Epithelial cell of prostate (primary cell): ENCODE data around the gene ZNF365.
"Not testable (repeated sequence)": the region's sequence is repeated elsewhere in the genome, so short reads cannot be mapped to it uniquely, and the experiment has no call there.

Experiments used
- DNase-seq: peaks from one replicate; pipeline ENCODE4 v3.0.0-alpha.2; 2011; ENCODE audit warnings: low read depth, low spot score
- H3K27ac ChIP-seq: fragments of 450-650 bp; 2 replicates; pipeline ENCODE4 v1.5.1; 2017; ENCODE audit warnings: mild to moderate bottlenecking

Gene ZNF365

GRCh38 chr10:62376071-62377025, 2.2 kb downstream of the ZNF365 start:
- no peak for DNase-seq
- H3K27ac ChIP-seq: no peak overlapping the region

GRCh38 chr10:62377026-62377415, 2.9 kb downstream of the ZNF365 start:
- DNase-seq: no peak
- H3K27ac ChIP-seq: no peak overlapping the region

GRCh38 chr10:62377966-62378365, 3.8 kb downstream of the ZNF365 start:
- DNase-seq: no peak
- peak overlapping the region; percentile 99 for H3K27ac ChIP-seq

GRCh38 chr10:62378877-62379276, 4.7 kb downstream of the ZNF365 start:
- not testable (repeated sequence) for DNase-seq
- peak overlapping the region; percentile 99 for H3K27ac ChIP-seq

GRCh38 chr10:62379394-62379793, 5.2 kb downstream of the ZNF365 start:
- peak overlapping the region; percentile 99 for H3K27ac ChIP-seq
- DNase-seq: no peak

- DNase-seq: peak; percentile 89
- peak overlapping the region; percentile 99 for H3K27ac ChIP-seq
Observed at GRCh38 chr10:62380016-62380415, 5.8 kb downstream of the ZNF365 start.

- H3K27ac ChIP-seq: peak overlapping the region; percentile 99
- DNase-seq: no peak
Observed at GRCh38 chr10:62381385-62382102, 7.4 kb downstream of the ZNF365 start.

GRCh38 chr10:62382831-62383230, 8.7 kb downstream of the ZNF365 start:
- H3K27ac ChIP-seq: peak overlapping the region; percentile 99
- no peak for DNase-seq

- peak overlapping the region; percentile 99 for H3K27ac ChIP-seq
Observed at GRCh38 chr10:62384057-62384446, 9.9 kb downstream of the ZNF365 start.

GRCh38 chr10:62384447-62385081, 10.4 kb downstream of the ZNF365 start:
- DNase-seq: no peak
- peak overlapping the region; percentile 99 for H3K27ac ChIP-seq

More at GRCh38 chr10:62384057-62384446, 9.9 kb downstream of the ZNF365 start:
- peak; percentile 99 for DNase-seq

- no peak for DNase-seq
- peak overlapping the region; percentile 99 for H3K27ac ChIP-seq
Observed at GRCh38 chr10:62386356-62387320, 12.5 kb downstream of the ZNF365 start.

GRCh38 chr10:62388328-62388727, 14.2 kb downstream of the ZNF365 start:
- no peak for DNase-seq
- no peak overlapping the region for H3K27ac ChIP-seq

GRCh38 chr10:62390497-62391176, 16.5 kb downstream of the ZNF365 start:
- H3K27ac ChIP-seq: peak overlapping the region; percentile 59
- DNase-seq: no peak

- no peak for DNase-seq
- H3K27ac ChIP-seq: no peak overlapping the region
Observed at GRCh38 chr10:62393237-62393636, 19.1 kb downstream of the ZNF365 start.

- DNase-seq: no peak
- H3K27ac ChIP-seq: no peak overlapping the region
Observed at GRCh38 chr10:62394556-62395018, 20.4 kb downstream of the ZNF365 start.

- no peak for DNase-seq
- no peak overlapping the region for H3K27ac ChIP-seq
Observed at GRCh38 chr10:62395892-62396291, 21.7 kb downstream of the ZNF365 start.

GRCh38 chr10:62396864-62397263, 22.7 kb downstream of the ZNF365 start:
- no peak for DNase-seq
- no peak overlapping the region for H3K27ac ChIP-seq

- no peak overlapping the region for H3K27ac ChIP-seq
- no peak for DNase-seq
Observed at GRCh38 chr10:62399211-62399610, 25.0 kb downstream of the ZNF365 start.

GRCh38 chr10:62402508-62402907, 28.3 kb downstream of the ZNF365 start:
- no peak for DNase-seq
- H3K27ac ChIP-seq: no peak overlapping the region
